Measurements from ENCODE around the gene VSTM2L. TPM values are rescaled to one million over a fixed set of nuclear protein-coding genes. Genes with fewer than 3 reads are reported as not detected.

VSTM2L gene
- total RNA-seq, 1 donor from 2014 or later, result 14.1 TPM

GRCh38 chr20:37922016-37922415 is 19.1 kb downstream of the VSTM2L start:
- intact Hi-C loops (cut with DNase I), result no loop called here
- no peak for TF ChIP-seq CTCF (IDR thresholded peaks at IDR 0.05)
- H3K4me1 ChIP-seq, result no peaks in the 10 kb centered on the region

GRCh38 chr20:37925265-37926165 is 22.6 kb downstream of the VSTM2L start:
- peaks cover under 1% of the 10 kb centered on the region for H3K27me3 ChIP-seq (ENCODE audit: low read depth)
- no peak overlapping the region for H3K27ac ChIP-seq
- no peak for TF ChIP-seq CTCF (IDR thresholded peaks at IDR 0.05)
- H3K9me3 ChIP-seq, result no peaks in the 10 kb centered on the region
- DNase-seq, result no peak
- intact Hi-C loops (cut with DNase I), result no loop called here
- H3K36me3 ChIP-seq, result no peaks in the 10 kb centered on the region
- peak; percentile 36 to 38 for ATAC-seq
- H3K4me1 ChIP-seq, result no peaks in the 10 kb centered on the region
- H3K4me3 ChIP-seq, result no peak overlapping the region

More at GRCh38 chr20:37922016-37922415, 19.1 kb downstream of the VSTM2L start:
- no peaks in the 10 kb centered on the region for H3K9me3 ChIP-seq
- ATAC-seq (no peak), DNase-seq (no peak)
- H3K27ac ChIP-seq, result no peak overlapping the region
- no peak overlapping the region for H3K4me3 ChIP-seq
- H3K27me3 ChIP-seq (ENCODE audit: low read depth), result peaks cover 22% of the 10 kb centered on the region
- no peaks in the 10 kb centered on the region for H3K36me3 ChIP-seq

- TF ChIP-seq CTCF (IDR thresholded peaks at IDR 0.05), result no peak
- ATAC-seq (no peak), DNase-seq (no peak)
- no peaks in the 10 kb centered on the region for H3K9me3 ChIP-seq
- no peaks in the 10 kb centered on the region for H3K4me1 ChIP-seq
- intact Hi-C loops (cut with DNase I), result no loop called here
- no peaks in the 10 kb centered on the region for H3K36me3 ChIP-seq
- no peak overlapping the region for H3K4me3 ChIP-seq
- H3K27ac ChIP-seq, result no peak overlapping the region
- no peaks in the 10 kb centered on the region for H3K27me3 ChIP-seq (ENCODE audit: low read depth)
These were observed 23.7 kb downstream of the VSTM2L start for GRCh38 chr20:37926612-37927011.

- intact Hi-C loops (cut with DNase I), result no loop called here
- H3K27me3 ChIP-seq (ENCODE audit: low read depth), result no peaks in the 10 kb centered on the region
These were observed 24.6 kb downstream of the VSTM2L start for GRCh38 chr20:37927410-37928095.

More at GRCh38 chr20:37927410-37928095, 24.6 kb downstream of the VSTM2L start:
- ATAC-seq, result no peak
- H3K36me3 ChIP-seq, result no peaks in the 10 kb centered on the region
- no peaks in the 10 kb centered on the region for H3K4me1 ChIP-seq
- no peaks in the 10 kb centered on the region for H3K9me3 ChIP-seq
- no peak overlapping the region for H3K4me3 ChIP-seq
- DNase-seq, result no peak
- no peak for TF ChIP-seq CTCF (IDR thresholded peaks at IDR 0.05)
- no peak overlapping the region for H3K27ac ChIP-seq

Data from lower lobe of right lung (tissue), 2 donors.